NCI-H1694 treated with DMSO at 0.1 percent for 48 hours (cell line): ENCODE data around the gene RHBG.

Experiments
- DNase-seq: peaks from one replicate; lab custom pipeline; 2025; lab: John Stamatoyannopoulos, UW

The RHBG gene

DNA sequence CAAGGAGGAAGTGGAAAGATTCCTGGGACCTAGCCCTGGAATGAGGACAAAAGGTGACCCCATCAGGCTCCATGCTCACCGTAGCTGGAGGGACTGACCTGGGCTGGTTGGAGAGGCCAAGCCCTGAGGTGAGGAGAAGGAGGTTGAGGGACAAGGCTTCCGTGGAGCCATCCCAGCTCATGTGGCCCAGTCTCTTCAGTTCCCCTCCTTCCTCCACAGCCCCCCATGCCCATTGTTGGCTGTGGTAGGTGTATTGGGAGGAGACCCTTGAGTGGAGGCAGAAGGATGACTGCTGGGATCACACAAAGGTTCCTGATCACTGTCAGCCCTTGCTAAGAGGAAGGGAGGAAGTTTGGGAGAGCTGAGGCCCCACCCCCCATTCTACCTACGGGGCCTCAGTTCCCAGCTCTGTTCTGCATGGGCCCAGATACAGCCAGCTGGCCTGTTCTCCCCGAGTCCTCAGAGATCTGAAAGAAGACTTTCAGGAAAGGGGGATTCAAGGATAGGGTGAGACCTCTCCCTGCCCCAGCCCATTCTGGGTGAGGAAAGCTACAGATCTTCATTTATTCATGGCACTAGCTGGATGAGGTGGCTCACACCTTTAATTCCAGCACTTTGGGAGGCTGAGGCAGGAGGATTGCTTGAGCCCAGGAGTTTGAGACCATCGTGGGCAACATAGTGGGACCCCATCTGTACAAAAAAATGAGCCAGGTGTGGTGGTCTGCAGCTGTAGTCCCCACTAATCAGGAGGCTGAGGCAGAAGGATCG, 17.3 kb downstream of the RHBG start:
- DNase-seq = no peak

DNA sequence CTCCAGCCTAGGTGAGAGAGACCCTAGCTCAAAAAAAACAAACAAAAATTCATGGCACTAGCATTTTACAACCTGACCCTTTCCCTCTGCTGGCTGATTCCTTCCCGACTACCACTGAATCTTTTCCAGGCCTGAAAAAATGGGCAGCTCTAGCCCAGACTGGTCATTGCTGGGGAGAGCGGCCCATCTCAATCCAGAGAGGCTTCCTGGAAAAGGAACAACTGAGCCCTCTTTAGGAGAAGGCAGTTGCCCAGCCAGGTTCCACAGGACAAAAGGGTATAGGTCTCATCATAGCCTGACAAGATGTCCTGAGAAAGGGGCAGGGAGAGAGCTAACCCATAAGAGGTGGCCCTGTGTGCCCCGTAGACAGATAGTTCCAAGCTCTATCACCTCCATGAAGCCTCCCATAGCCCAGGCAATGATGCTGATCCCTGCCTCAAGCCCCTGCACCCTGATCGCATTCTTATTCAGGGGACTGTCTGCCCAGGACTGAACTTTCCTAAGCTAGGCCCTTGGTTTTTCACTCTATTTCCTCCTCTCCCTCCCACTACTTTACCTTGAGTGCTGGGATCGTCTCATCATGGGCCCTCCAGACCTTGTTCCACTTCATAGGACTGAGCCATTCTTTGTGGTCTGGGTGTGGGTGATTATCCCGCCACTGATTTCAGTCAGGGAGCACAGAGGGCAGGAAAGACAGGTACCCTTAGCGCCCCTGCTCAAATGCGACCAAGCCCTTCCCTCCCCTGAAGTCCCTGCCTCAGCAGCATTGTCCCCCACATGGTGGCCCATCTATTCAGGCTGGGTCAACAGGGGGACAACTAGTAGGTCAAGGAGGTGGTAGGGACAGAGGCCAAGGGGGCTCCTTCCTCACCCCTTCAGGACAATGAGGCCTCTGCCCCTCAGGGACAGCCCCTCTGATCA, 18.2 kb downstream of the RHBG start:
- no peak for DNase-seq

DNA sequence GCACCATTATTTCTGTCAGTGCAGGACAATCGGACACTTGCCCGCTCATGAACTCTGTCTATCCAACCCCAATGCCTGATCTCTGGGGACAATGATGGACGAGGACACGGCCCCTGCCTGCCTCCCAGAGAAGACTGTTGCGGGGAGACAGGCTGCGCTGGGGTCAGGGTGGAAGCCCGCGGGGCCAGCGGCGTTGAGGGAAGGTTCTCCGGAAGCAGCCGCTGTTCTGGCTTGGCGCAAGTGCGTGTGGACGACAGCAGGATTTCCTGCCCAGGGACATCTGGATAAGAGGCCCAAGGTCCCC, 18.8 kb downstream of the RHBG start:
- DNase-seq = no peak

DNA sequence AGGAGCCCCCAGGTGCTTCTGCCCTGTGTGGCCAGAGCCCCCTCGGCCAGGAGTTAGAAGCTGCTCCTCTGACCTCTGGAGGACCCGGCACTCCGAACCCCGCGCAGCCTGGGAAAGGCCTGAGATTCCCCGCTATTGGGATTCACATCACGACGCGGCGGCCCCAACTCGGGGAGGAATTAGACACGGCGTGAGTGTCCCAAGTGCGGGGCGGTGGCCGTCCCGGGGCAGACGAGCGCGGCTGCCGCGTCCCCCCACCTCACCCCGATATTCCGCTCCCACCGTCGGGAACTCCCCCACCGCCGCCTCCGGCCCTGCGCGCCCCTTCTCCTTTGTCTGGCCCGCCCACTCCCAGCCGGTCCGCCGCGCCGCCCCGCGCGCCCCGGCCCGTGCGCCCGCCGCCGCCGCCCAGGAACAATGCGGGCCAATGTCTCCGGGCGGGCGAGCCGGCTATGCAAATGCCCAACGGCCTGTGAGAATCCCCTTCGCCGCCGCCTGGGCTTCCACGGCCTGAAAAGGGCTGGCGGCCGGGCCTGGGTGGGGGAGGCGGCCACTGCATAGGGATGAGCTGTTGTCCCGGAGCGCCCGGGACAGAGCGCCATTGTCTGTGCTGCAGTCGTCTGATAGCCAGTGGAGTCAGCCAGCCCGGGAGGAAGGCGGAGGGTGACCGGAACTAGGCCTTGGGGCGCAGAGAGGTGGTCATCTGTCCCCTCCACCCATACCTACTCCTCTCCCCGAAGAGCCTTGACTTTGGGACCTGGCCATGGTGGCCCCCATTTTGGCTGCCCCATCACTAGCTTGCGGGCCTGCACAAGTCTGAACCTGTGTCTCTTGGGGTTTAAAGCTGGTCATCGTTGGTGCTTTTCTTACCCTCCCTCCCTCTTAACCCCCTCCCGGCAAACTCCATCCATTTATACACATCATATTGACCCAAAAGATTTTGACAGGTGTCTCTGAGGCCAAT, 19.4 kb downstream of the RHBG start:
- no peak for DNase-seq

DNA sequence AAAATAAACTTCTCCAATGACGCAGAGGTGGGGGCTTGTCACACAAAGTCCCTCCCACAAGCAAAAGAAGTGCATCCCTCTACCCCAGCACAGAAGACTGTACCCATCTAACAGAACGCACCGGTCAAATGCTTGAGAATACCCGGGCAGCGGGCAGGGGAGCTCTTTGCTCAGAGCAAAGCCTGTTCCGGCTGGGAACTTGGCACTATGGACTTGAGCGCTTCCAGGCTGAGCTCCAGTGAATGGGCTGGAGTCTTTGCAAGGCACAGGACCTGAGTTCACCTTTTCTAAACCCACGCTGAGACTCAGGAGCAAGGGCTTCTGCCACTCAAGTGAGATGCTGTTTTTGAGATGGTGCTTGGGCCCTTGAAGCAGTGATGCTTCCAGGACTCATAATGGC, 20.3 kb downstream of the RHBG start:
- no peak for DNase-seq

DNA sequence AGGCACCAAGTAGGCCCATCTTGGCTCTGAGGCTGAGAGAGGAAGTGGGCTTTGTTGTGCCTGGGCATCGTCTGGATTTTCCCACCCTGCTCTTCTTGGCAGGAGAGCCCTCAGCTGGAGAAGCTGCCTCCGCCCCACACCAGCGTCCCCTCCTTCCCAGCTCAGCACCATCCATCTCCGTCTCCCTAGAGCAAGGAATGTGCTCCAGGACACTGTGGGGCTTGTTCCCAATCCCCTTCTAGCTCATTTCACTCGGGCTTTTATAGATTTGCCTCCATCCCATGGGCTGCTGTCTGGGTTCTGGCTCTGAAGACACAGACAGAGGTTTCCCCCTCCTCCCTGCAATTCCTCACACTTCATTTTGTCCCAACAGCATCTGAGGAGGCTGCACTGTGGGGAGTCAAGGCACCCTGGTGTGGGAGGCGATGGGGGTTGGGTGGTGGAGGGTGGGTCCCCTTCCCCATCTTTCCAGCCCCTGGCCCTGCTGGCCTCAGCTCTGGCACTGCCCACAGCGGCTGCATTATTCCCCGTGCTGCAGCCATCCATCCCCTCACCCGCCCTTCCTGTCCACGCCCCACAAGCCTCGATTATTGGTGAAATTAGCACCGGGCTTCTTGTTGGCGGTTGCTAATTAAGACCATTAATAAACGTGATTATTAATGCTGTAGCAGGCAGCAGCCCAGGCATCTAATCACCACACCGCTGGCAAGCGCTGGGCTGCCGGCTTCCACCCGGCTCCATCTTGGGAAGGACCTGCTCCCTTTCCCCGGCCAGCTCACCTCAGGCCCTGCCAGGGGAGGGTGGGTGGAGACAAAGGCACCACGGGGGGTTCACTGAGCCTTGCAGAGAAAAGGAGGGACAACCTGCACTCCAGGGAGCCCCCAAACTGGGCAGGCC, 21.7 kb downstream of the RHBG start:
- DNase-seq = no peak

DNA sequence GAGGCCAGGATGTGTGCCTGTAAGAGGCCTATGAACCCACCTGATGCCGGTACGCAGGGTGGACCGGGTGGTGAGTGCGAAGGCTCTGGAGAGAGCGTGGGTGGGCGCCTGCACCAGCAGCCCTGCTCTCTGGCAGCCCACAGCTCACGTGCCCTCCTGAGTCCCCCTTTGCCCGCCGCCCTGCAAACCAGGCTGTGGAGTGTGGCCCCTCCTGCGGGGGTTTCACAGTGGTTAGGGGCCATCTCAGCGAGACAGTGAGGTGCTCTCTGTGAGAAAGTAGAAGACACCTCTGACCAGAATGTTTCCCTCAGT, 22.3 kb downstream of the RHBG start:
- DNase-seq = no peak

DNA sequence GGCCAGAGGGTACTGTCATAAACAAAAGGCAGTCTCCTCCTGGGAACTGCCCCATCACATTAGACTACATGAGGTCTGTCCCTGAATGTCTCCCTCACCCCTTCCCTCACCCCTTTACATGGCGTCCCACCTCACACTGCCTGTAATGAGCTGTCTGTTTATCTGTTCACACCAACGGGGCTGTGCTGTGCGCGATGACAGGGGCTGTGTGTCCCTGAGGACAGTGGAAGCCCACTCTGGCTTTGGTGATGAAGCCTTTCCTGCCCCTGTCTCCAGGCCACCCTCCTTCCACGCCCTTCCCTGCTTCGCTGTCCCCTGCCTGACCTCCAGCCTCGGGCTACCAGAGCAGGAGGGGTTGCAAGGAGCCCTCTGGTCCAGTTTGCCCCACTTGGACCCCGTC, 22.7 kb downstream of the RHBG start:
- DNase-seq = no peak

DNA sequence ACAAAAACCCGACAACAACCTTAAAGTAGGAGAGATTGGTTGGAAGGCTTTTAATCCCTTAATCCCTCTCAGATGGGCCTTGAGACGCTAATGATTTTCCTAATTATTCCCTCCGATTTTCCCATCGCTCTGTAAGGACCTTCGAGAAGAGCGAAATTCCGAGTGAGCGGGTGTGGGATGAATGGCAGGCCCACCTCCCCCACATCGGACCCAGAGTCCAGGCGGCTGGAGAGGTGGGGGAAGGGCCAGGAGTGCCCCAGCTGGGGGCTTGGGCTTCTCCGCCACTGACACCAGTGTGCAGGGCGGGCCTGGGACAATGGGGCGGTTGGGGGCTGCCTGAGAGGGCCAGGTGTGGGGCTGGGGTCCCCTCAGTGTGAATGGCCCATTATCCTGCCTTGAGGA, 23.4 kb downstream of the RHBG start:
- DNase-seq = no peak

DNA sequence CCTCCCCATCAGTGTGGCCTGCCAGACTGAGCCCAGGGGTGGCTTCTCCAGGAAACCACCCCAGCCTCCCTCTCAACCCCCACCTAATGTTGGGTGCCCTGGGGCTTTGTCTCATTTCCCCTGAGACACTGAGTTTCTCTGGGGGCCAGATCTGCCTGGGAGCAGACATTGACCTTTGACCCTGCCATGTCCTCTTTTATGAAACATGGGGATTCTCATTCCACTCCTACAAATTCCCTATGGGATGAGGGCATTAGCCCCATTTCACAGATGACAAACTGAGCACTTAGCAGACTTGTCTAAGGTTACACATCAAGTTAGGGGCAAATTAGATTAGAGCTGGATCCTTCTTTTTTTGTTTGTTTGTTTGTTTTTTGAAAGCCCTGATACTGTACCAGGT, 24.1 kb downstream of the RHBG start:
- no peak for DNase-seq

DNA sequence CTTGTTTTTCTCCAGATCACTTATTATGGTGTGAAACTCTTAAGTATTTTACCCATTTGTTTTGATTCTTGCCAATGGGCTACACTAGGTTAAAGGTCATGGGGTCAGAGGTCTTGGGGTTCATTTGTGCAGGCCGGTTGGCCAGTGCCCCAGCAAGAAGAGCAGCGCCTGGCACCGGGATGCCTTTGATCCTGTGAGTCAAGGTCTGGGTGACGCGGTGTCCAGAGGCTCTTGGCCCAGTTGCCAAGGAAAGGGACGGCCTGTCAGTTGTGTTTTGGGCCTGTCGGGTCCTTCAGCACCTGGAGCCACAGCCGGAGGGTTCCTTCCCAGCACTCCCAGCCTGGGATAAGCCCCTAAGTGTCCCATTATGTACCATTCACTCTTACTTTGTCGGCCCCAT, 25.1 kb downstream of the RHBG start:
- DNase-seq = no peak

DNA sequence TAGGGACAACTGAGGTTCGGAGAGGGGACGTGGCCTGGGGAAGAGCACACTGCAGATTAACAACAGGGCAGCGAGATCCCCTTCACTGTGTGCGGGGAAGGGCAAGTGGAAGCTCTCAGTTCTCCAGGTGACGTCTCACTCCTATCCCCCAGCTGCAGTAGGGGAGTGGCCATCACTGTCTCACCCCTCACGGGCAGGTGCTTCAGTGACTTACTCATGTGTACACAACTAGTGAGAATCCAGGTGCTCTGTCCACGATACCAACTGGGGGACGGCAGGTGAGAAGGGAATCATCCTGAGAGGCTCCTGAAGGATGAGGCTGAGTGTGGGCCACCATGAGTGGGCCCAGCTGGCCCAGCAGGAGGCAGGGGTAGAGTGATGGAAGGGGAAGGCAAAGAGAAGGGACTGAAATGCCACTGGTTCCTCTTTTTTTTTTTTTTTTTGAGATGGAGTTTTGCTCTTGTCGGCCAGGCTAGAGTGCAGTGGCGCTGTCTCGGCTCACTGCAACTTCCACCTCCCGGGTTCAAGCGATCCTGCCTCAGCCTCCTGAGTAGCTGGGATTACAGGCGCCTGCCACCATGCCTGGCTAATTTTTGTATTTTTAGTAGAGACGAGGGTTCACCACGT, 25.9 kb downstream of the RHBG start:
- DNase-seq = no peak

DNA sequence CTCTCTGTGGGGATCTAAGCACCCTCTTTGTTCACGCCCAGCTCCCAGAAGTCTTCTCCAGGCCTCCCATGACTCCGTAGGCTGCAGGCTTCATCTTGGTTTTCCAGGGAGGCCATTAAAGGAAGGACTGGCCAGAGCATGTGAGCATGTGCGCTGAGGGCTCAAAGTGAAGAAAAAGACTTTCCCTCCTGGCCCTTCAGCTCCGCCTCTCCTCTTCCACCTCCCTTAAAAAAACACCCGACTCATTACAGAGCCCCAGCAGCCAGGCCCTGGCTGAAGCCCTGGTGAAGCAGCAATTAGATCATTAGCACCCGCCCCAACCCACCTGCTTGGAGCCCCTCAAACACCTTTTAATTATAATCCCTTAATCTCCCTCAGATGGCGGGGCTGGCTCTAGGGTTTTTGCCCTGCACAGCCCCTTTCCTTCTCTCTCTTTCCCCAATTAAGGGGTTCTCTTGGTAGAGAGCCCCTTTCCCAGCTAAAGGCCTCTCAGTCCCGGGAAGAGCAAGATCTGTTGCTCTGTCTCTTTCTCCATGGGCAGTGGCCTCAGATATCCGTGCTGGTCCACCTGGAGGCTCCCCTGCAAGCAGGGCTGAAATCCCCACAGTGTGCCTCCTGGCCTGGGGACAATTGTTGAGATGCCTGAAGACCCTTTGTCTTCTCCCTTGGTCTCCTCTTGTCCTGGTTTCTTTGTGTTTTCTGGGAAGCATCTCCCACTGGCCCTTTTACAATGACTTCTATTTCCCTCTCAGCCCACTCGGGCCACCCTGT, 30.5 kb downstream of the RHBG start:
- DNase-seq = no peak

DNA sequence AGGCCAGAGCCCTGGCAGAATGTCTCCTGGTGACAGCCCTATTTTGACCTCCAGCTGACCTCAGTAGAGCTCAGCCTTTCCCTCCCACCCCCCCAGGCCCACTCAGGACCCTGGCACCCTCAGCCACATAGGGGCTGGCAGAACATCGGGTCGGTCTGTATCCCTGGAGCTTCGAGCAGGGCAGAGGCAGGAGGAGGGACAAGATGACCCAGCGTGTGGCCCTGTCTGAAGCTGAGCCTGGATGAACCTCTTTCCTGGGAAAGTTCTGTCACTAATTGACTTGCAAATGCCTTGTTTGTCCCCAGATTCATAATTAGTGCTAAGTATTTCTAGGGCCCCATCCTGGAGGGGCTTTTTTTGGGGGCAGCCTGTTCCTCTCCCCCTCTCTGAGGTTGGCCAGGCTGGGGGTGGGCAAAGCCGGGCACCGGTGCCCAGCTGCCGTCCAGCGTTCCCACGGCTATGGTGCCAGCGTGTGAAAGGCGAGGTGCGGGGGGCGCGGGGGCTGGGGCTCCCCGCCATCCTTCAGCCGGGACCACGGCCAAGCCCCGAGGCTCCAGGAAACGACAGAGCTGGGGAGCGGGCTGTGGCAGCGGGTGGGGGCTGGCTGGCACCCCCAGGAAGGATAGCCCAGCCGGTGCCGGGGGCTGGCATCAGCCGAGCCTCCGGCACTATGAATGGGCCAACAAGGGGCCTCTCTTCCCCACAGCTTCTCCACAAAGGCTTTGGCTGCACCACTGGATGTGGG, 31.4 kb downstream of the RHBG start:
- no peak for DNase-seq

DNA sequence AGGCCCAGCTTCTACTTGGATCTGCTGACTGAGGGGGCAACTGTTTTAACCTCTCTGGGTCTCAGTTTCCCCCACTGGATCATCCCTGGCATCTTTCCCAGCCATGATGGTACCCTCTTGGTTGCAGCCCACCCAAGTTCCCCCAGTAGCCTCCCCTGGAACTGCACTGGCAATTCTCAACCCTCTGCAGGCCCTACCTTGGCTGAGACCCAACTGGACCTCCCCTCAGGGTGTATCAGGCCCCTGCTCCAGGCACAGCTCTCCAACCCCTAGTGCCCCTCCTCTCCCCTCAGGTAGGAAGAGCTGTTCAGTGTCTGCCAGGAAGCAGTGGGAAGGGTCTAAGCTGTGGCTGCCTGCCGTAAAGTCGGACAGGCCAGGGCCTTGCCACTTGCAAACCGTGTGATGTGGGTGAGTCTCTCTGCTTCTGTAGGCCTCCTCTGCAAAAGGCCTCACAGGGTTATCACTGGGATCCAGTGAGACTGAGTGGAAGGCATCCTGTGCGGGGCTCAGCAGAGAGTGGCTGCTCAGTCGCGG, 32.1 kb downstream of the RHBG start:
- DNase-seq = no peak

DNA sequence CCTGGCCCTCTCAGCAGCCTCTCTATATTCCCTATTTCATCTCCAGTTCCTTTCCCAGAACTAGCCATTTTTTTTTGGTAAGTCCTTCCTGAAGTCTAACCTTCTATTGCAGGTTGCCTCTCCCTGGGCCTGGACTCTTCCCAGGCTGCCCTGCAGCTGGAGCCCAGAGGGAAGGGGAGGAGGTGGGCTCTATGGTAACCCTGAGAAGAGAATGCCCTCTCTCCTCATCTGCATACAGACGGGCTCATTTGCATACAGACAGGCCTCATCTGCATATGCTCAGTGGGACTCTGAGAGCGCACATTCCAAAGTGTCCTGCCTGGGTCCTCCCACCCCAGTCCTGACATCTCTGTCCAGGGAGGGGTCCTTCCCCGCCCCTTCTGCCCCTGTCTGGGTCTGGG, 32.7 kb downstream of the RHBG start:
- no peak for DNase-seq

DNA sequence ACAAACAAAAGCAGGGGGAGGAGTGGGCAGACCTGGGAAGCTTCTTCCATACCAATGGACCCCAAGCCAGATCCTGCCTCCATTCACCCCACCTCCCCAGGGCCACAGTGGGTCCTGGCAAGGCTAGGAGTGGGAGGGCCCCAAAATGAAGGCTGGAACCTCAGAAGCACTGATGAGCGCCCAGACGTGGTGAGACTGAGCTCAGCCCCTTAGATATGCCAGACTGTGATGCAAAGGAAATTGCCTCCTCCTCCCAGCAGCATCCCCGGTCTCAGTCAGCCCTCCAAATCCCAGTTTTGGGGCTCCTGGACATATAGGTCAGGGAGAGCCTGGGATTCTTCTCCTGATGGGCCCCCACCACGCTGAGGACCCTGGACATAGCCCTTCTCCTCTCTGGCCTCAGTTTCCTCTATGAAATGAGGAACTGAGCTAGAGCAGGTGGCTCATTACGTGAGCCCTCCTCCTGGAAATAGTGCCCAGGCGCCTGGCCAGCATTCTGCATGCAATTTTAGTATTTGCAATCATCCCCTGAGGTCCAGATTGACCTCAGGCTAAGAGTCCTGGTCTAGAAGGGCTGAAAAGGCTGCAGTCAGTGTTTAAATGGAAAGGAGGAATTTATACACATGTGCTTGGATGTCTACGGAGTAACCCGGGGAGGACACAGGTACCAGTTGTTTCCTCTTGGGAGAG, 33.5 kb downstream of the RHBG start:
- DNase-seq = no peak

DNA sequence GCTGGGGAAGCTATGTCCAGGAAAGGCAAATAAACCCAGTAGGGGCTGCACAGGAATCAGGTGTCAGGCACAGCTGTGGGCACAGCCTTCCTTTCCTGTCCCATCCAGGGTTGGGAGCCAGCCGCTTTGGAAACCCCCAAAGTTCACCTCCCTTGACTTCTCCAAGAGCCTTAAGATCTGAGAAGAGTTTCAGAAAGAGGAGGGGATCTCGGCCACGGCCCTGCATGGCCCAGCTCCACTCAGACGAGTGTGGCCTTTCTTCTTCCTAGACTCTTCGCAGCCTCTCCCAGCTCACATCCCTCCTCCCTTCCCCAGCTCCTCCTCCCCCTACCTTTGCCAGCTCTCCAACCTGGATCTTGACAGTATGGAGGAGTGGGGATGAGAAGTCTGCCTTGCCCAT, 36.7 kb downstream of the RHBG start:
- no peak for DNase-seq

DNA sequence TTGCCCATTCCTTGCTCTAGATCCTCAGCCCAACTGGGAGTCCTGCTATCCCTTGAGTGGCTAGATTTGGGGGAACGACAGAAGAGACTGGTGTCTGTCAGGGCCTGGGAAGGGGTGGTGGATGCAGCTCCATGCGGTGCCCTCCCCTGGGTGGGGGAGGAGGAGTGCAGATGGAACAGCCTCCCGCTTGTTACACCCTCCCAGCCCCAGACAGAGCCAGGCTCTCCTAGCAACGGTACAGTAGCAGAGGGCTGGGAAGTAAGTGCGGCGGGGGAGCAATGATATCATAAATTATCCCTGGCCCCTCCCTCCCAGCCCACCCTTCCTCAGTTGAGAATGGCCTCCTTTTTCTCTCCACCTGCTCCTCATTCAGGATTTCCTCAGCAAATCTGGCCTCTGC, 37.2 kb downstream of the RHBG start:
- DNase-seq = peak; percentile 84
